HG03095 (cell line): ENCODE data around the gene KCNG2.
A peak's percentile ranks its signal among the peaks of the same experiment; 100 is the strongest.
"Not testable (repeated sequence)": the region's sequence is repeated elsewhere in the genome, so short reads cannot be mapped to it uniquely, and the experiment has no call there.

Experiments used
- ATAC-seq: cut with Tn5 transposase; IDR thresholded peaks from one replicate; pipeline ENCODE4 v1.9.1; 2021; ENCODE audit warnings: moderate library complexity; ENCODE audit not compliant: unreplicated experiment

KCNG2 gene

GRCh38 chr18:79851950-79852349 is 54.2 kb downstream of the KCNG2 start:
- ATAC-seq = no peak

GRCh38 chr18:79852561-79853302 is 55.0 kb downstream of the KCNG2 start:
- no peak for ATAC-seq

GRCh38 chr18:79853303-79853992 is 55.7 kb downstream of the KCNG2 start:
- no peak for ATAC-seq

DNA sequence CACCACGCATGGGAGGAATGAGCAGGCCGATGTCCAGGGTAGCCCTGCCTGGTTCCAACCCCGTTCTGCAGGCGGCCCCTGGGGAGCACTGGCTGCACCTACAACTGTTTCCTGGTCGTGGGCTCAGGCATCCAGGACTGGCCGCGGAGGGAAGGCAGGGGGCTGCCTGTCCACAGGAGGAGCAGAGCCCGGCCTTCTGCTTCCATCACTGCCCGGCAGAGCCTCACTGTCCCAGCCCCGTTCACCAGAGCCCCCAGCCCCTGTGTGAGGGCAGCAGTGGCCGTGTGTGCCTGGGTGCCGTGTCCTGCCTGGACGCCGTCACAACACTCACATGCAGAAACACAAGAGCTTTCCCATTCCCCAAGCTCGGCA is 56.2 kb downstream of the KCNG2 start:
- no peak for ATAC-seq

DNA sequence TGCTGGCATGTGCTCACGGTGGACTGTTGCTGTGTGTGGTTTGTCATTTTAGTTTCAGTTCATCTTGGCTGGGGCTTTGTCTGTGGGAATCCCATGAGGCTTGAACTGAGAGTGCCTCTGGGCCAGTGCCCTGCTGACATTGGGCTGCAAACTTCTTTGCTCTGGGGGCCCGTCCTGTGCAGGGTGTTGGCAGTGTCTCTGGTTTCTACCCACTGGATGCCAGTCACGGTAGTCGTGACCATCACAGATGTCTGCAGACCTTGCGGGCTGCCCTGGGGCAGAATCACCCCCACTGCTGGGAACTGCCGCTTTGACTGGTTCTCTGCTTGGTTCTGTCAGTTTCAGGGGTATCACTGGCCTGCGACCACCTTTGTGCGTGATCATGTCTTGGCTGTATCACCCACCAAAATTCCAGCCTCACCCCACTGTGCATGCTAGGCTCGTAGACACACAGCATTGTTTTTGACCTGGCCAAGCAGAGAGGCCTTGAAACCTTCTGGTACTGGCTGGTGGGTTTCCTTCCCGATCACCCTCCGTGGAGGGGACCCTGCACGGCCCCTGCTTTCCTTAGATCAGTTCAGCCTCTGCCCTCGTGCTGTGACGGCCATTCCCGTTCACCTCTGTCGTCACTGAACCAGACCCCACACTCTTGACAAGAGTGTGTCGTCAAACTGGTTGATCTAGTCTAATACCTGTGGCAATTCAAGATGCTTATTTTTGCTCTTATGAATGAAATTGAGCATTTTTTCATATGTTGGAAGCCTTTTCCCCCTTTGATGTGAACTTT is 57.6 kb downstream of the KCNG2 start:
- peak; percentile 74 for ATAC-seq

DNA sequence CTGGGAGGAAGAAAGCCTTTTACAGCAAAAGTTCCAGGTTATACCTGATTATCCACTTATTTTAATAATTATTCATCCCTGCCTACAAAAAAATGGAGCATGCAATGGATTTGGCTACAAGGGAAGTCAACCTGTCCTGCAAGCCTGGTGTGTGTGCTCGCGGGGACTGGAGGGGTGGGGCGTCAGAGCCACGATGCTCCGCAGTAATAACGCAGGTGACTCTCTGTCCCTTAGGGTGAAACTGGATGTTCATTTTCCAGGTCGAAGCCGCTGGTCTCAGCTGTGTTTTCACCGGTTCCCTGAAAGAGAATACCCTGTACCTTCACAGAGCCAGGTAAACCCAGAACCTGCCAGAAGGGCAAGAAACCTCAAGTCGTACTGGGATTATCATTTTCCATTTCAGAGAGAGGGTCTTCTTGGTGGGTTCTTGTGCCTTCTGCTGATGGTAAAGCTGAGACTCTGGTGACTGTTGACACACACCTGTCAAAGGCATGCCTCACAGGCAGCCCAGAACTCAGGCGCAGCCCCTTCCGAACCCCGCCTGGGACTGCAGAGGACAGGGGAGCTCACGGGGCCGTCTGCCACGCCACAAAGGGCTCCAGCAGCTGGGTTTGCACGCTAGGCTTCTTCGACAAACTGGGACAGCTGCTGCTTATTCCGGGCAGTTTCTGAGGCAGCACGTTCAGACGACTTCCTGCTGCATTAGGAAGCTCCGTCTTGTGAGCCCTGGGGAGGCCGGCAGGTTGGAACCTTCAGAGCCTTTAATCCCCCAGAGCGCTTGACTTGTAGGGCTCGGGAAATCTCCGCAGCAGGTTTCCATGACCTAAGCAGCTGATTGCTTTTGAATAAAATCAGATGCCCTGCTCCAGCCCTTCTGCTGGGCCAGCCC is 58.6 kb downstream of the KCNG2 start:
- no peak for ATAC-seq

DNA sequence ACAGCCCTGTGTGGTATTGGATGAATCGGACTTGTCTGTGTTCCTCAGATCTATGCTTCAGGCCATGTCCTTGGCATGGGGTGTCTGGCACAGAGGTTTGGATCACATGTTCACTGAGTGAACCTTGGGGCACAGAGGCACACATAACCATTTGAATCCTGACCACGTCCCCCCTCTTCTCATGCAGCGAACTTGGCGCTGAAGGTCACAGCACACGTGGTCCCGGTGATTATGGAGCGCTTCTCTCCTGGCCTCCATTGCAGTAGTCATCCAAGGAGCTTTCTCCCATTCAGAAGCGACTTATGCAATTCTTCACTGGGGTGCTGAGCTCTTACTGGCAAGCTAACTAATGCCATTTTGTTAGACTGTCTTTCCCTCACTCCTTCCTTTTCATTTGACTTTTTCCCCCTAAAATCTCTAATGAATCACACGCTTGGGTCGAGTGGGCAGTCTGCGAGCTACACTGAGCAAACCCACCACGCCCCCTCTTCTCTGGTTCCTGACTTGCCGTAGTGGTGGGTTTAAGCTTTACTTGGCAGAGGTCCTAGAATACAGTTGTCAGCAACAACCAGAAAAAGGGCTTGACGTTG is 59.4 kb downstream of the KCNG2 start:
- ATAC-seq = no peak

DNA sequence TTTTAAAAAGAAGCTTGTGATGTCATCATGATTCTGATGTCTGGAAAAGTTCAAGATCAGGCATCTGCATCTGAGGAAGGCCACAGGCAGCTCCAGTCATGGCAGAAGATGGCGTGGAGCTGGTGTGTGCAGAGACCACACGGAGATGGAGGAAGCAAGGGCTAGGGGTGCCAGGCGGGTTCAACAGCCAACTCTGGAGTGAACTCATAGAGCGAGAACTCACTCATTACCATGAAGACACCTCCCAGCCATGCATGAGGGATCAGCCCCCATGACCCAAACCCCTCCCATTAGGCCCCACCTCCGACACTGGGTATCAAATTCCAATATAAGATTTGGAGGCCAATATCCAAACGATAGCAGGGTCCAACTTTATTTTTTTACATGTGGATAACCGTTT is 61.6 kb downstream of the KCNG2 start:
- no peak for ATAC-seq

GRCh38 chr18:79861687-79862086 is 63.9 kb downstream of the KCNG2 start:
- ATAC-seq = no peak

DNA sequence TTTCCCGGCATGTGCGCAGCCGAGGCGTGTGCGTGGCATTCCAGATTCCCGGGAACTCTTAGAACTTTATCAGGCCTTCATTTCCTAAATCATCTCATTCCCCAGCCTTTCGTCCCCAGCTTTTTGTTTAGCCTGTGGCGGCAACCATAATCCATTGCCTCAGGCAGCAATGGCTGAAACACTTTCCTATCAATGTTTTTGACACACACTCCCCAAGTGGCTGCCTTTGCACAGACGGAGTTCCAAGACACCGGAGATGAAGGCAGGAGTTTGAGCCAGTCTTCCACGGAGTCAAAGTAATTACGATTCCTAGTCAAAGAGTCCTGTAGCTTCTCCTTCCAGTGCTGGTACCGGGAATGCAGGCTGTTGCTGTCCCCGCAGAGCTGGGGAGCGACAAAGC is 64.8 kb downstream of the KCNG2 start:
- no peak for ATAC-seq

GRCh38 chr18:79863161-79864005 is 65.6 kb downstream of the KCNG2 start:
- ATAC-seq = no peak

DNA sequence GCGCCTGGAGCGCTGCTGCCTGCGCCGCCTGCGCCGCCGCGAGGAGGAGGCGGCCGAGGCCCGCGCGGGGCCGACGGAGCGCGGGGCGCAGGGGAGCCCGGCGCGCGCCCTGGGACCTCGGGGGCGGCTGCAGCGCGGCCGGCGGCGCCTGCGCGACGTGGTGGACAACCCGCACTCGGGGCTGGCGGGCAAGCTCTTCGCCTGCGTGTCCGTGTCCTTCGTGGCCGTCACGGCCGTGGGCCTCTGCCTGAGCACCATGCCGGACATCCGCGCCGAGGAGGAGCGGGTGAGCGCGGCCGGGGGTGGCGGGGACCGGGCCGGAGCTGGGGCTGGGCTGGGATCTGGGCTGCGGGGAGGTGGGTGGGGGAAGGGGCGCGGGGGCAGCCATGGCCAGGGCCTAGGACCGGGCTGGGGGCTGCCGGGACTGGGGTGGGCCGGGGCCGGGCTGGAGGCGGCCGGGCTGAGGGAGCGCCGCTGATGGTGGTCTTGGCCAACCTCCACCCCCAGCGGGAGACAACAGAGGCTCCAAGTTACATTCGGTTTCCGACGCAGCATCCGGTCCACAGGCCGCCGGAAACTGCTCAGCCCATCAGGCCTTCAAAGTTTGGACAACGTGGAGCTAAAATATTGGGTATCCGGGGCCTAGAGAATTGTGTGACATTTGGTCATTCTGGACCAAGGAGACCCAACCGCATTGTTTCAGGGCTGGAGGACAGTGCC is 66.4 kb downstream of the KCNG2 start:
- no peak for ATAC-seq

DNA sequence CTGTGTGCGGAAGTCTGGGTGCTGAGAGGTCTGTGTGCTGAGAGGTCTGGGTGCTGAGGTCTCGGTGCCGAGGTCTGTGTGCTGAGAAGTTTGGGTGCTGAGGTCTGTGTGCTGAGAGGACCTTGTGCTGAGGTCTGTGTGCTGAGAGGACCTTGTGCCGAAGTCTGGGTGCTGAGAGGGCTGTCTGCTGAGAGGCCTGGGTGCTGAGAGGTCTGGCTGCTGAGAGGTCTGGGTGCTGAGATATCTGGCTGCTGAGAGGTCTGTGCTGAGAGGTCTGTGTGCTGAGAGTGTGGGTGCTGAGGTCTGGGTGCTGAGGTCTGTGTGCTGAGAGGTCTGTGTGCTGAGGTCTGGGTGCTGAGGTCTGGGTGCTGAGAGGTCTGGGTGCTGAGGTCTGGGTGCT is 67.2 kb downstream of the KCNG2 start:
- not testable (repeated sequence) for ATAC-seq

- ATAC-seq = not testable (repeated sequence)
Measured at GRCh38 chr18:79865951-79866350, 68.2 kb downstream of the KCNG2 start.

DNA sequence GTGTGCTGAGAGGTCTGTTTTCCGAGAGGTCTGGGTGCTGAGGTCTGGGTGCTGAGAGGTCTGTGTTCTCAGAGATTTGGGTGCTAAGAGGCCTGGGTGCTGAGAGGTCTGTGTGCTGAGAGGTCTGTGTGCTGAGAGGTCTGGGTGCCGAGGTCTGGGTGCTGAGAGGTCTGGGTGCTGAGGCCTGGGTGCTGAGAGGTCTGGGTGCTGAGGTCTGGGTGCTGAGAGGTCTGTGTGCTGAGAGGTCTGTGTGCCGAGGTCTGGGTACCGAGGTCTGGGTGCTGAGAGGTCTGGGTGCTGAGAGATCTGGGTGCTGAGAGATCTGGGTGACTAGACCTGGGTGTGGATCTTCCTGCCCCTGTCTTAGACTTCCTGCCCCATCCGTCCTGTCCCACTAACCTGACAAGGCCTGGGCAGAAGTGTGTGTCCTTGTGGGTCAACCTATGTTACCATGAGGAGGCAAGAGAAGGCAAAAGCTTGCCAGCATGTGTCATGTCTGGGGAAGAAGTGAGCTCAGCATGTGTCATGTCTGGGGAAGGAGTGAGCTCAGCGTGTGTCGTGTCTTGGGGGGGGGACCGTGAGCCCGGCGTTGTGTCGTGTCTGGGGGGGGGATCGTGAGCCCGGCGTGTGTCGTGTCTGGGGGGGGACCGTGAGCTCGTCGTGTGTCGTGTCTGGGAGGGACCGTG is 69.3 kb downstream of the KCNG2 start:
- ATAC-seq = no peak

DNA sequence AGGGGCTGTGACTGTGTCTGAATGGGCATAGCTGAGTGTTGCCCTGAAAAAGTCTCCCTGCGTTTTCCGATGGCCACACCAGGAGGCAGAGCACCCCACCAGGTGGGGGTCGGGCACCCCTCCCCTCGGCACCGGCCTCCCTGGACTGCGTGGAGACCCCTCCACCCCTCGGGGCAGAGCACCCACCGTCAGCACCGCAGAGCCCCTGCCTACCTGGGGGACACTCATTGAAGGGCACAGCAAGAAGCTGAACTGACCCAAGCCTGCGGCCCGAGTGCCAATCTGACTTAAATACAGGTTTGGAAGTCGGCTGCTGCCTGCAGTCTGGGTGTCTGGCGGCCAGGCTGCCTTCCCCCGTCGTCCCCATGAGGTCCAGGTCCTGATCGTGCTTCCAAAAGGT is 69.9 kb downstream of the KCNG2 start:
- ATAC-seq = no peak

DNA sequence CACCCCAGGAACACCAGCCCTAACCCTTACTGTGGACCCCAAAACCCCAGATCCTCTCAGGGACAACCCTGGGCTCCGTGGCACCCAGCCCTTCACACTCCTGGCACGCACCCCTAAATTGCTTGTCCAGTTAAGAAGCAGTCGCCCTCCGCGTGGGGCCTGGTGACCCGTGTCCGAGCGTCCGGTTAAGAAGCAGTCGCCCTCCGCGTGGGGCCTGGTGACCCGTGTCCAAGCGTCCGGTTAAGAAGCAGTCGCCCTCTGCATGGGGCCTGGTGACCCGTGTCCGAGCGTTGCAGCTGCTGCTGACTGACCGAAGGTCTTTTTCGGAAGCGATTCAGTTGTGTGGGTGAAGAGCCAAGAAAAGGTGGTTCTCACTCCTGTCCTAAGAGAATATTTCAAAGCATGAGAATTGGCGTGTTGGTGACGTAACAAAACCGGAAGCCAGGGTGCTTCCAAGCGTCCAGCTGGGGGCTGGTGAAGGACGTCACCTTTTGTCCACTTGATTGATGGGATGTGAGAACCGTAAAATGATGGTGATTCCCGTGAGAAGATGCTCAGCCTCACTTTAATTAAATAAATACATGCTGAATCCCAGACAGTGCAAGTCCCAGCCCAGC is 70.5 kb downstream of the KCNG2 start:
- no peak for ATAC-seq
